Astrocyte (in vitro differentiated cells and primary cell): ENCODE measurements around the gene ADH7. TPM values are rescaled to one million over a fixed set of nuclear protein-coding genes. Genes with fewer than 3 reads are reported as not detected.

Experiments used
- DNase-seq: peaks from one replicate; pipeline ENCODE4 v3.0.0-alpha.2; 2010; ENCODE audit warnings: low read depth
- FAIRE-seq: peaks from 2 replicates; lab custom pipeline; 2011; peaks lifted over from hg19 to GRCh38; lab: Jason Lieb, UNC
- H2AFZ ChIP-seq: 2 replicates; pipeline ENCODE4 v1.6.0; 2012; ENCODE audit warnings: low read depth, low read length, inconsistent platforms
- H3K27ac ChIP-seq: 2 replicates; pipeline ENCODE4 v1.5.1; 2011; ENCODE audit warnings: low read depth, low read length, inconsistent platforms
- H3K27me3 ChIP-seq: 2 replicates; pipeline ENCODE4 v1.6.0; 2011; ENCODE audit warnings: low read length, inconsistent platforms; ENCODE audit not compliant: insufficient read depth
- H3K36me3 ChIP-seq: 2 replicates; pipeline ENCODE4 v1.5.1; 2011; ENCODE audit warnings: low read length, inconsistent platforms; ENCODE audit not compliant: insufficient read depth
- H3K4me1 ChIP-seq: 2 replicates; pipeline ENCODE4 v1.5.1; 2011; ENCODE audit warnings: low read length, inconsistent platforms; ENCODE audit not compliant: insufficient read depth
- H3K4me2 ChIP-seq: 2 replicates; pipeline ENCODE4 v1.6.0; 2012; ENCODE audit warnings: low read length, inconsistent platforms
- H3K4me3 ChIP-seq: 2 replicates; pipeline ENCODE4 v1.5.1; 2011; ENCODE audit warnings: low read depth, mild to moderate bottlenecking, low read length, inconsistent platforms; ENCODE audit not compliant: insufficient read depth
- H3K79me2 ChIP-seq: 2 replicates; pipeline ENCODE4 v1.6.0; 2012; ENCODE audit warnings: mild to moderate bottlenecking, low read length, inconsistent platforms; ENCODE audit not compliant: insufficient read depth
- H3K9ac ChIP-seq: 2 replicates; pipeline ENCODE4 v1.6.0; 2012; ENCODE audit warnings: mild to moderate bottlenecking, low read length, inconsistent platforms
- H3K9me3 ChIP-seq: 2 replicates; pipeline ENCODE4 v1.5.1; 2012; ENCODE audit warnings: low read depth, mild to moderate bottlenecking, low read length, inconsistent platforms; ENCODE audit not compliant: insufficient read depth
- H4K20me1 ChIP-seq: 2 replicates; pipeline ENCODE4 v1.6.0; 2012; ENCODE audit warnings: low read length, inconsistent platforms; ENCODE audit not compliant: insufficient read depth
- H3K27ac Mint-ChIP-seq: one replicate; pipeline ENCODE4 v1.8.0; 2021; ENCODE audit warnings: mild to moderate bottlenecking, mixed read lengths; ENCODE audit not compliant: unreplicated experiment
- H3K27me3 Mint-ChIP-seq: one replicate; pipeline ENCODE4 v1.8.0; 2021; ENCODE audit warnings: low read depth, mixed read lengths; ENCODE audit not compliant: unreplicated experiment
- H3K36me3 Mint-ChIP-seq: one replicate; pipeline ENCODE4 v1.8.0; 2021; ENCODE audit warnings: low read depth, mixed read lengths; ENCODE audit not compliant: unreplicated experiment
- H3K4me1 Mint-ChIP-seq: one replicate; pipeline ENCODE4 v1.8.0; 2021; ENCODE audit warnings: low read depth, mixed read lengths; ENCODE audit not compliant: unreplicated experiment
- H3K4me3 Mint-ChIP-seq: one replicate; pipeline ENCODE4 v1.8.0; 2021; ENCODE audit warnings: mild to moderate bottlenecking, moderate library complexity, mixed read lengths; ENCODE audit not compliant: unreplicated experiment
- H3K9me3 Mint-ChIP-seq: one replicate; pipeline ENCODE4 v1.8.0; 2021; ENCODE audit warnings: mild to moderate bottlenecking, mixed read lengths; ENCODE audit not compliant: unreplicated experiment
- CTCF ChIP-seq: IDR thresholded peaks from 2 replicates; pipeline ENCODE4 v1.5.1; 2011; ENCODE audit warnings: low read depth, mild to moderate bottlenecking, inconsistent platforms, low read length, moderate library complexity; ENCODE audit not compliant: insufficient read depth
- EZH2 ChIP-seq: IDR thresholded peaks from 2 replicates; pipeline ENCODE4 v1.6.1; 2012; ENCODE audit warnings: mild to moderate bottlenecking, low read length, inconsistent platforms; ENCODE audit not compliant: insufficient read depth
- total RNA-seq: library from RNA; stranded (reverse); gene quantifications from 2 replicates; pipeline ENCODE4 v1.2.1, GENCODE V29; 2021

ADH7 gene
- total RNA-seq, 1 donor from 2014 or later, result not detected

GRCh38 chr4:99366491-99366890, 68.7 kb downstream of the ADH7 start:
- Histone ChIP-seq H3K9me3 (no peaks in the 10 kb centered on the region), H3K36me3 (no peaks in the 10 kb centered on the region), H3K27ac (no peak overlapping the region), H2AFZ (no peak overlapping the region), H3K4me1 (no peaks in the 10 kb centered on the region), H3K4me2 (no peak overlapping the region), H3K9ac (no peak overlapping the region), H3K4me3 (no peak overlapping the region), H3K79me2 (no peaks in the 10 kb centered on the region), H3K27me3 (no peaks in the 10 kb centered on the region), H4K20me1 (no peaks in the 10 kb centered on the region)
- FAIRE-seq (no peak), DNase-seq (no peak)
- H3K36me3 Mint-ChIP-seq, result no peaks in the 10 kb centered on the region
- no peak for TF ChIP-seq CTCF
- TF ChIP-seq EZH2, result no peak
- no peak overlapping the region for H3K27ac Mint-ChIP-seq
- H3K4me1 Mint-ChIP-seq, result no peaks in the 10 kb centered on the region
- no peak overlapping the region for H3K4me3 Mint-ChIP-seq
- H3K27me3 Mint-ChIP-seq, result no peaks in the 10 kb centered on the region
- H3K9me3 Mint-ChIP-seq, result no peaks in the 10 kb centered on the region

GRCh38 chr4:99362768-99363167, 72.4 kb downstream of the ADH7 start:
- H3K4me1 Mint-ChIP-seq, result no peaks in the 10 kb centered on the region
- FAIRE-seq (no peak), DNase-seq (no peak)
- H3K36me3 ChIP-seq, result no peaks in the 10 kb centered on the region
- H3K4me3 ChIP-seq, result no peak overlapping the region
- no peak overlapping the region for H3K27ac ChIP-seq
- no peaks in the 10 kb centered on the region for H3K4me1 ChIP-seq
- H4K20me1 ChIP-seq, result no peaks in the 10 kb centered on the region
- no peaks in the 10 kb centered on the region for H3K9me3 ChIP-seq
- peaks cover 5% of the 10 kb centered on the region for H3K9me3 Mint-ChIP-seq
- no peak overlapping the region for H3K4me2 ChIP-seq
- no peaks in the 10 kb centered on the region for H3K27me3 Mint-ChIP-seq
- no peaks in the 10 kb centered on the region for H3K79me2 ChIP-seq
- no peak overlapping the region for H3K27ac Mint-ChIP-seq
- TF ChIP-seq CTCF, result no peak
- TF ChIP-seq EZH2, result no peak
- H2AFZ ChIP-seq, result no peak overlapping the region
- no peaks in the 10 kb centered on the region for H3K27me3 ChIP-seq
- no peak overlapping the region for H3K9ac ChIP-seq
- no peaks in the 10 kb centered on the region for H3K36me3 Mint-ChIP-seq
- H3K4me3 Mint-ChIP-seq, result no peak overlapping the region

Other genes starting within 250 kb of the ADH7 start
- gene ADH6, start 216.1 kb downstream of the ADH7 start, total RNA-seq, result not detected in 2 replicates
- not detected in 2 replicates for gene ADH1A, start 144.4 kb downstream of the ADH7 start, total RNA-seq
- not detected in 2 replicates for gene ADH1B, start 113.9 kb downstream of the ADH7 start, total RNA-seq
- not detected in 2 replicates for gene ADH1C, start 82.6 kb downstream of the ADH7 start, total RNA-seq
- not detected in 2 replicates for gene C4orf17, start 75.7 kb upstream of the ADH7 start, total RNA-seq
- 9.6 and 11.8 TPM in 2 replicates for gene TRMT10A, start 128.7 kb upstream of the ADH7 start, total RNA-seq
- gene MTTP, start 139.5 kb upstream of the ADH7 start, total RNA-seq, result 0.29 and 0.41 TPM in 2 replicates
- gene C4orf54, start 222.5 kb upstream of the ADH7 start, total RNA-seq, result not detected in 2 replicates